Mesothelial cell of epicardium (in vitro differentiated cells): Measurements from ENCODE around the gene CHI3L1. TPM values are rescaled to one million over a fixed set of nuclear protein-coding genes. Genes with fewer than 3 reads are reported as not detected.

ENCODE experiments used
- DNase-seq, 2 experiments: peaks; one replicate each; pipeline ENCODE4 v3.0.0; 2021; ENCODE audit warnings: low spot score in 2 of 2; ENCODE audit not compliant: unreplicated experiment in 2 of 2
- H3K27ac Mint-ChIP-seq: 2 replicates; pipeline ENCODE4 v1.8.0; 2021; ENCODE audit warnings: mixed read lengths
- H3K27me3 Mint-ChIP-seq: 2 replicates; pipeline ENCODE4 v1.8.0; 2021; ENCODE audit warnings: low read depth, mixed read lengths
- H3K36me3 Mint-ChIP-seq: 2 replicates; pipeline ENCODE4 v1.8.0; 2021; ENCODE audit warnings: mixed read lengths
- H3K4me1 Mint-ChIP-seq: 2 replicates; pipeline ENCODE4 v1.8.0; 2021; ENCODE audit warnings: mixed read lengths
- H3K4me3 Mint-ChIP-seq: 2 replicates; pipeline ENCODE4 v1.8.0; 2021; ENCODE audit warnings: mild to moderate bottlenecking, moderate library complexity, mixed read lengths
- H3K9me3 Mint-ChIP-seq: 2 replicates; pipeline ENCODE4 v1.8.0; 2021; ENCODE audit warnings: mixed read lengths
- total RNA-seq: library from RNA; stranded (reverse); gene quantifications from 3 replicates; pipeline ENCODE4 v1.2.1, GENCODE V29; 2021
- TF ChIP-seq, protein P1 (sequence below): fragments of 200-600 bp; sonication (generic); IDR thresholded peaks from one replicate; pipeline ENCODE4 v1.5.0; 2021; ENCODE audit warnings: antibody characterized with exemption; ENCODE audit not compliant: unreplicated experiment

Gene CHI3L1
- total RNA-seq, 1 donor from 2014 or later: 0.22 TPM

DNA sequence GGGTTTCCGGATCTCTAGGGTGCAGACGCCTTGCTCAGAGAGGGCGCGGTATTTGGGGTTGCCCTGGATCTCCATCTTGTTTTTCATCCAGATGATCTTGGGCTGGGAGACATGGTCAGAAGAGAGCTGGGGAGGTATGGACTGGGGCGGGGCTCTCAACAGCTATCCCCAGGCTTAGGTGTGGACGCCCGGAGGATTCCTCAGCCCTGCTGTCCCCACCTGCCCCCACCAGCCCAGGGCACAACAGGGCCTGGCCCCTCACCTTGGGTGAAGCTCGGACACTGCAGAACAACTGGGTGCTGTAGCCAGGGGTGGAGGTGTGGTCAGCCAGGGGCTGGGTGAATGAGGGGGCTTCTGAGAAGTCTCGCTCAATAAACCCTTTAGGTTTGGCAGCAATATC lies 17.5 kb downstream of the CHI3L1 start:
- H3K27me3 Mint-ChIP-seq: peaks cover 4% of the 10 kb centered on the region
- TF ChIP-seq, protein P1, sequence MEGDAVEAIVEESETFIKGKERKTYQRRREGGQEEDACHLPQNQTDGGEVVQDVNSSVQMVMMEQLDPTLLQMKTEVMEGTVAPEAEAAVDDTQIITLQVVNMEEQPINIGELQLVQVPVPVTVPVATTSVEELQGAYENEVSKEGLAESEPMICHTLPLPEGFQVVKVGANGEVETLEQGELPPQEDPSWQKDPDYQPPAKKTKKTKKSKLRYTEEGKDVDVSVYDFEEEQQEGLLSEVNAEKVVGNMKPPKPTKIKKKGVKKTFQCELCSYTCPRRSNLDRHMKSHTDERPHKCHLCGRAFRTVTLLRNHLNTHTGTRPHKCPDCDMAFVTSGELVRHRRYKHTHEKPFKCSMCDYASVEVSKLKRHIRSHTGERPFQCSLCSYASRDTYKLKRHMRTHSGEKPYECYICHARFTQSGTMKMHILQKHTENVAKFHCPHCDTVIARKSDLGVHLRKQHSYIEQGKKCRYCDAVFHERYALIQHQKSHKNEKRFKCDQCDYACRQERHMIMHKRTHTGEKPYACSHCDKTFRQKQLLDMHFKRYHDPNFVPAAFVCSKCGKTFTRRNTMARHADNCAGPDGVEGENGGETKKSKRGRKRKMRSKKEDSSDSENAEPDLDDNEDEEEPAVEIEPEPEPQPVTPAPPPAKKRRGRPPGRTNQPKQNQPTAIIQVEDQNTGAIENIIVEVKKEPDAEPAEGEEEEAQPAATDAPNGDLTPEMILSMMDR: no peak
- no peak overlapping the region for H3K4me3 Mint-ChIP-seq
- H3K36me3 Mint-ChIP-seq: no peaks in the 10 kb centered on the region
- no peak overlapping the region for H3K27ac Mint-ChIP-seq
- peaks cover 3% of the 10 kb centered on the region for H3K4me1 Mint-ChIP-seq
- no peak for DNase-seq
- H3K9me3 Mint-ChIP-seq: no peaks in the 10 kb centered on the region

DNA sequence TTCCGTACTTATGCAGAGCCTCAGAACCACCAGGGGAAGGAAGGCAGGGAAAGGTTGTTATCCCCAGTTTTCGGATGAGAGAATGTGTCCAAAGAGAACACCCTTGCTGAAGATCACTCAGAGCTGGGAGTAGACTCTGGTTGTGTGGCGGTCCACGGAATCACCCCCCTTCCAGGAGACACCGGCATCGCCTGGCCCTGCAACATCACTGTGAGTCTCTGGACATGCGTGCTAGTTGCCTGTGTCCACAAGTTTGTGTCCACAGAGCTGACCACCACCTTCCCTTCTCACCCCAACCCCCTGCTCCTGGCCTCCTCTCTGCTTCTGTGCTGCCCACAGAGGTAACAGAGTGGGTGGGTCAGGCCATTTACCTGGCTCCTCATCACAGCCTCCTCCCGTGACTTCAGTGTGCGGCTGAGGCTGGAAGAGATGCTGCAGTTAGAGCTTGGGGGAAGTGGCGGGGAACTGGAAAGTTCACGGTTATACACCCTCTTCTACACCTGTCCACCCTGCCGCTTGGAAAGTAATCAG lies 18.2 kb downstream of the CHI3L1 start:
- Mint-ChIP-seq H3K4me1 (peaks cover 3% of the 10 kb centered on the region), H3K4me3 (no peak overlapping the region), H3K36me3 (no peaks in the 10 kb centered on the region), H3K27ac (no peak overlapping the region), H3K27me3 (peaks cover 6% of the 10 kb centered on the region), H3K9me3 (no peaks in the 10 kb centered on the region)
- TF ChIP-seq, protein P1: no peak
- no peak for DNase-seq

DNA sequence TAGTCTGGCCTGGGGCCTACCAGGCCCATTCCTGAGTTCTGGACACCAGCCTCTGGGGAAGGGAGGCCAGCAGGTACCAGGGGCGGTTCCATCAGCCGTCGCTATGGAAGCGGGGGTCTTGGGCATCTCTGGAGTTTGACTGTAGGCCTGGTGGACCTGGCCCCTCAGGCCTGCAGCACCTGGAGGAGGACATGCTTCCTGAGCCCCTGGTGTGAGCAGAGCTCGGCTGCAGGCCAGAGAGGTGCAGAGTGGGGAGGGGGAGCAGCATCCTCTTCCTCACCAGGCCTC lies 18.6 kb downstream of the CHI3L1 start:
- no peaks in the 10 kb centered on the region for H3K36me3 Mint-ChIP-seq
- H3K27ac Mint-ChIP-seq: no peak overlapping the region
- no peak for DNase-seq
- TF ChIP-seq, protein P1: no peak
- H3K4me1 Mint-ChIP-seq: peaks cover 3% of the 10 kb centered on the region
- H3K27me3 Mint-ChIP-seq: peaks cover 8% of the 10 kb centered on the region
- H3K4me3 Mint-ChIP-seq: no peak overlapping the region
- H3K9me3 Mint-ChIP-seq: no peaks in the 10 kb centered on the region

DNA sequence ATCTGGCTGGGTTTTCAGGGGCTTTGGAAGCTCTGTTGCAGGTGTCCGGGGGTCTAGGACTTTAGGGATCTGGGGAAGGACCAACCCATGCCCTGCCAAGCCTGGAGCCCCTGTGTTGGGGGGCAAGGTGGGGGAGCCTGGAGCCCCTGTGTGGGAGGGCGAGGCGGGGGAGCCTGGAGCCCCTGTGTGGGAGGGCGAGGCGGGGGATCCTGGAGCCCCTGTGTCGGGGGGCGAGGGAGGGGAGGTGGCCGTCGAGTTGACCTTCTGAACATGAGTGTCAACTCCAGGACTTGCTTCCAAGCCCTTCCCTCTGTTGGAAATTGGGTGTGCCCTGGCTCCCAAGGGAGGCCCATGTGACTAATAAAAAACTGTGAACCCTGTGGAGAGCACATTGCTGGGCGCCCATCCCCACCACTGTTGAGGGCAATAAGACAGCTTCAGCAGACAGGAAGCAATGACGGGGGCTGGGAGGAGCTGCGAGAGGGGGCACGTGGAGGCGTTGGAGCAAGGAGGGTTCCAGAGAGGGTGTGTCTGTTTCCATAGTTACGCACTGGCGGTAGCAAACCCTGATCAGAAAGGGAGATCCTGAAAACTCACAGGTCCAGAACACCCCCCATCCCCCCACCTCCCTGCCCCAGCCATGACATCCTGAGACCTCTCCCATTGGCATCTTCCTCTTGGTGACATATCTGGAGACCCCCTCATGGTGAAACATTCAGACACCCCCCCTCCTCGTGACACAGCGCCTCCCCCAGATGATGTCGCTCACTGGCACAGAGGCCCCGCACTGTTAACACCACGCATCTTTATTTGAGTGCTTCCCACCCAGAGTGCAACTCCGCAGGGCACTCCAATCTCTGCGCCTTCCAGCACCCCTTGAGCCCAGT lies 19.2 kb downstream of the CHI3L1 start:
- Mint-ChIP-seq H3K27me3 (peaks cover 8% of the 10 kb centered on the region), H3K4me1 (peaks cover 3% of the 10 kb centered on the region), H3K36me3 (no peaks in the 10 kb centered on the region), H3K27ac (no peak overlapping the region), H3K9me3 (no peaks in the 10 kb centered on the region), H3K4me3 (no peak overlapping the region)
- TF ChIP-seq, protein P1: no peak
- no peak for DNase-seq

DNA sequence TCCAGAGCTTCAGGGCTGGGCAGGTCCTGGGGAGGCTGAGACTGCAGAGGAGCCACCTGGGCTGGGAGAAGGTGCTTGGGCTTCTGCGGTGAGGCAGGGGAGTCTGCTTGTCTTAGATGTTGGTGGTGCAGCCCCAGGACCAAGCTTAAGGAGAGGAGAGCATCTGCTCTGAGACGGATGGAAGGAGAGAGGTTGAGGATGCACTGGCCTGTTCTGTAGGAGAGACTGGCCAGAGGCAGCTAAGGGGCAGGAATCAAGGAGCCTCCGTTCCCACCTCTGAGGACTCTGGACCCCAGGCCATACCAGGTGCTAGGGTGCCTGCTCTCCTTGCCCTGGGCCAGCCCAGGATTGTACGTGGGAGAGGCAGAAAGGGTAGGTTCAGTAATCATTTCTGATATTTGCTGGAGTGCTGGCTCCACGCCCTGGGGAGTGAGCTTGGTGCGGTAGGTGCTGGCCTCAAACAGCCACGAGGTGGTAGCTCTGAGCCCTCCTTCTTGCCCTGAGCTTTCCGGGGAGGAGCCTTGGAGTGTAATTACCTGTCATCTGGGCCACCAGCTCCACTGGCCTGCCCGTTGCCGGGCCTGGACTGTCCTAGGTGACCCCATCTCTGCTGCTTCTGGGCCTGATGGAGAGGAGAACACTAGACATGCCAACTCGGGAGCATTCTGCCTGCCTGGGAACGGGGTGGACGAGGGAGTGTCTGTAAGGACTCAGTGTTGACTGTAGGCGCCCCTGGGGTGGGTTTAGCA lies 20.1 kb downstream of the CHI3L1 start:
- Mint-ChIP-seq H3K27ac (no peak overlapping the region), H3K36me3 (no peaks in the 10 kb centered on the region), H3K27me3 (peaks cover 7% of the 10 kb centered on the region)

More for the DNA sequence above, 20.1 kb downstream of the CHI3L1 start:
- Mint-ChIP-seq H3K4me1 (peaks cover 3% of the 10 kb centered on the region), H3K4me3 (no peak overlapping the region), H3K9me3 (no peaks in the 10 kb centered on the region)
- TF ChIP-seq, protein P1: no peak
- no peak for DNase-seq
